ENCODE data around the gene ABHD12.

Gene ABHD12

GRCh38 chr20:25380945-25381614 is 9.6 kb downstream of the ABHD12 start:
- DNase-seq = no peak

GRCh38 chr20:25378884-25379733 is 11.5 kb downstream of the ABHD12 start:
- no peak for DNase-seq

- no peak for DNase-seq
Observed at GRCh38 chr20:25378189-25378883, 12.3 kb downstream of the ABHD12 start.

- DNase-seq = no peak
Observed at GRCh38 chr20:25376886-25377285, 13.7 kb downstream of the ABHD12 start.

GRCh38 chr20:25376236-25376635 is 14.4 kb downstream of the ABHD12 start:
- no peak for DNase-seq

GRCh38 chr20:25374842-25375241 is 15.8 kb downstream of the ABHD12 start:
- no peak for DNase-seq

GRCh38 chr20:25372584-25373336 is 17.9 kb downstream of the ABHD12 start:
- DNase-seq = no peak

- no peak for DNase-seq
Observed at GRCh38 chr20:25369971-25370370, 20.7 kb downstream of the ABHD12 start.

GRCh38 chr20:25369529-25369928 is 21.1 kb downstream of the ABHD12 start:
- no peak for DNase-seq

- no peak for DNase-seq
Observed at GRCh38 chr20:25368976-25369375, 21.7 kb downstream of the ABHD12 start.

GRCh38 chr20:25368526-25368925 is 22.1 kb downstream of the ABHD12 start:
- no peak for DNase-seq

- no peak for DNase-seq
Observed at GRCh38 chr20:25364879-25365699, 25.5 kb downstream of the ABHD12 start.

GRCh38 chr20:25364180-25364788 is 26.4 kb downstream of the ABHD12 start:
- no peak for DNase-seq

- no peak for DNase-seq
Observed at GRCh38 chr20:25361287-25361683, 29.4 kb downstream of the ABHD12 start.

GRCh38 chr20:25360631-25361286 is 29.9 kb downstream of the ABHD12 start:
- DNase-seq = no peak

- no peak for DNase-seq
Observed at GRCh38 chr20:25356271-25356933, 34.2 kb downstream of the ABHD12 start.

GRCh38 chr20:25355866-25356265 is 34.8 kb downstream of the ABHD12 start:
- DNase-seq = no peak

GRCh38 chr20:25355011-25355595 is 35.5 kb downstream of the ABHD12 start:
- no peak for DNase-seq

- no peak for DNase-seq
Observed at GRCh38 chr20:25353747-25354705, 36.6 kb downstream of the ABHD12 start.
